ENCODE results near the gene ANXA2.
A peak's percentile ranks its signal among the peaks of the same experiment; 100 is the strongest.

Gene ANXA2

GRCh38 chr15:60351066-60351465 lies 46.7 kb downstream of the ANXA2 start:
- no peaks in the 10 kb centered on the region for H3K27me3 ChIP-seq (ENCODE audit: control insufficient read depth in 3 of 3, insufficient read depth in 3 of 3, low read depth in 1 of 3, low read length in 3 of 3)
- peaks cover 0 to 2% of the 10 kb centered on the region in 2 donors for H3K9me3 ChIP-seq (replicated peaks in 1 of 2; ENCODE audit: control insufficient read depth in 2 of 2, insufficient read depth in 1 of 2, low read depth in 1 of 2, low read length in 2 of 2)
- H4K91ac ChIP-seq (ENCODE audit: low read depth, low read length, poor library complexity) = no peak overlapping the region
- H3K4me1 ChIP-seq (ENCODE audit: control insufficient read depth in 2 of 2, insufficient read depth in 1 of 2, low read depth in 1 of 2, low read length in 2 of 2) = peaks cover 0 to 2% of the 10 kb centered on the region in 2 donors
- H3K9ac ChIP-seq (ENCODE audit: low read depth, low read length, poor library complexity) = no peak overlapping the region
- no peak overlapping the region for H2BK5ac ChIP-seq (ENCODE audit: low read length)
- peaks cover 0 to 3% of the 10 kb centered on the region in 2 donors for H3K36me3 ChIP-seq (replicated peaks in 1 of 2; ENCODE audit: control insufficient read depth in 2 of 2, insufficient read depth in 2 of 2, low read length in 2 of 2)
- no peak overlapping the region for H3K18ac ChIP-seq (ENCODE audit: low read length)
- H2BK120ac ChIP-seq (ENCODE audit: low read depth, low read length) = no peak overlapping the region
- H3K4me3 ChIP-seq (ENCODE audit: low read length in 2 of 2) = no peak overlapping the region
- H3K27ac ChIP-seq (replicated peaks; ENCODE audit: low read length) = no peak overlapping the region
- no peak overlapping the region for H2BK12ac ChIP-seq (ENCODE audit: low read length)
- H3K4ac ChIP-seq (ENCODE audit: low read length) = no peak overlapping the region
- no peak overlapping the region for H3K14ac ChIP-seq (ENCODE audit: low read length)
- H3K79me1 ChIP-seq (ENCODE audit: low read depth, low read length) = no peaks in the 10 kb centered on the region
- no CpG with 5 or more reads among the region's 3 CpGs for WGBS, 2 donors (ENCODE audit: extremely low coverage in 2 of 2, insufficient read length in 2 of 2, insufficient replicate concordance in 1 of 2)
- H2BK15ac ChIP-seq (ENCODE audit: low read length) = no peak overlapping the region
- no peak overlapping the region for H2AK5ac ChIP-seq (ENCODE audit: low read depth, low read length)
- H3K4me2 ChIP-seq (ENCODE audit: insufficient read depth, low read length, poor library complexity, severe bottlenecking) = no peak overlapping the region
- peak overlapping the region; percentile 33 for H2AFZ ChIP-seq (ENCODE audit: low read length)
- H4K8ac ChIP-seq (ENCODE audit: low read depth, low read length) = no peak overlapping the region
- H3K23ac ChIP-seq (ENCODE audit: low read depth, low read length, poor library complexity) = no peak overlapping the region
- no peak for DNase-seq (ENCODE audit: low spot score)

- Histone ChIP-seq H2AFZ (ENCODE audit: low read length) (no peak overlapping the region), H2BK120ac (ENCODE audit: low read depth, low read length) (no peak overlapping the region), H3K9me3 (replicated peaks in 1 of 2; ENCODE audit: control insufficient read depth in 2 of 2, insufficient read depth in 1 of 2, low read depth in 1 of 2, low read length in 2 of 2) (peaks cover 0 to 2% of the 10 kb centered on the region in 2 donors), H2AK5ac (ENCODE audit: low read depth, low read length) (no peak overlapping the region), H3K23ac (ENCODE audit: low read depth, low read length, poor library complexity) (no peak overlapping the region), H3K79me1 (ENCODE audit: low read depth, low read length) (no peaks in the 10 kb centered on the region), H3K4me2 (ENCODE audit: insufficient read depth, low read length, poor library complexity, severe bottlenecking) (no peak overlapping the region), H3K4me3 (ENCODE audit: low read length in 2 of 2) (no peak overlapping the region), H4K8ac (ENCODE audit: low read depth, low read length) (no peak overlapping the region), H3K27ac (replicated peaks; ENCODE audit: low read length) (no peak overlapping the region), H3K14ac (ENCODE audit: low read length) (no peak overlapping the region), H3K9ac (ENCODE audit: low read depth, low read length, poor library complexity) (no peak overlapping the region), H2BK15ac (ENCODE audit: low read length) (no peak overlapping the region), H3K4me1 (ENCODE audit: control insufficient read depth in 2 of 2, insufficient read depth in 1 of 2, low read depth in 1 of 2, low read length in 2 of 2) (peaks cover 0 to 2% of the 10 kb centered on the region in 2 donors), H2BK12ac (ENCODE audit: low read length) (no peak overlapping the region), H3K18ac (ENCODE audit: low read length) (no peak overlapping the region), H4K91ac (ENCODE audit: low read depth, low read length, poor library complexity) (no peak overlapping the region), H3K4ac (ENCODE audit: low read length) (no peak overlapping the region), H3K36me3 (replicated peaks in 1 of 2; ENCODE audit: control insufficient read depth in 2 of 2, insufficient read depth in 2 of 2, low read length in 2 of 2) (peaks cover 0 to 6% of the 10 kb centered on the region in 2 donors), H2BK5ac (ENCODE audit: low read length) (no peak overlapping the region), H3K27me3 (ENCODE audit: control insufficient read depth in 3 of 3, insufficient read depth in 3 of 3, low read depth in 1 of 3, low read length in 3 of 3) (no peaks in the 10 kb centered on the region)
- WGBS, 2 donors (ENCODE audit: extremely low coverage in 2 of 2, insufficient read length in 2 of 2, insufficient replicate concordance in 1 of 2) = no CpG with 5 or more reads among the region's 2 CpGs
- no peak for DNase-seq (ENCODE audit: low spot score)
Measured at GRCh38 chr15:60350108-60350507, 47.7 kb downstream of the ANXA2 start.

GRCh38 chr15:60349589-60349988 lies 48.2 kb downstream of the ANXA2 start:
- Histone ChIP-seq H3K23ac (ENCODE audit: low read depth, low read length, poor library complexity) (no peak overlapping the region), H2AK5ac (ENCODE audit: low read depth, low read length) (no peak overlapping the region), H3K18ac (ENCODE audit: low read length) (no peak overlapping the region), H3K4me1 (ENCODE audit: control insufficient read depth in 2 of 2, insufficient read depth in 1 of 2, low read depth in 1 of 2, low read length in 2 of 2) (peaks cover 0 to 2% of the 10 kb centered on the region in 2 donors), H3K79me1 (ENCODE audit: low read depth, low read length) (no peaks in the 10 kb centered on the region), H2BK15ac (ENCODE audit: low read length) (no peak overlapping the region), H3K36me3 (replicated peaks in 1 of 2; ENCODE audit: control insufficient read depth in 2 of 2, insufficient read depth in 2 of 2, low read length in 2 of 2) (peaks cover 0 to 6% of the 10 kb centered on the region in 2 donors), H2BK5ac (ENCODE audit: low read length) (no peak overlapping the region), H2BK12ac (ENCODE audit: low read length) (no peak overlapping the region), H3K27ac (replicated peaks; ENCODE audit: low read length) (no peak overlapping the region), H4K91ac (ENCODE audit: low read depth, low read length, poor library complexity) (no peak overlapping the region), H3K4ac (ENCODE audit: low read length) (no peak overlapping the region), H3K14ac (ENCODE audit: low read length) (no peak overlapping the region), H3K27me3 (ENCODE audit: control insufficient read depth in 3 of 3, insufficient read depth in 3 of 3, low read depth in 1 of 3, low read length in 3 of 3) (no peaks in the 10 kb centered on the region), H3K4me2 (ENCODE audit: insufficient read depth, low read length, poor library complexity, severe bottlenecking) (no peak overlapping the region), H3K4me3 (ENCODE audit: low read length in 2 of 2) (no peak overlapping the region), H2AFZ (ENCODE audit: low read length) (no peak overlapping the region), H4K8ac (ENCODE audit: low read depth, low read length) (no peak overlapping the region), H2BK120ac (ENCODE audit: low read depth, low read length) (no peak overlapping the region), H3K9ac (ENCODE audit: low read depth, low read length, poor library complexity) (no peak overlapping the region), H3K9me3 (replicated peaks in 1 of 2; ENCODE audit: control insufficient read depth in 2 of 2, insufficient read depth in 1 of 2, low read depth in 1 of 2, low read length in 2 of 2) (peaks cover 0 to 2% of the 10 kb centered on the region in 2 donors)
- DNase-seq (ENCODE audit: low spot score) = no peak
- no CpG with 5 or more reads among the region's 2 CpGs for WGBS, 2 donors (ENCODE audit: extremely low coverage in 2 of 2, insufficient read length in 2 of 2, insufficient replicate concordance in 1 of 2)

GRCh38 chr15:60347480-60348049 lies 50.2 kb downstream of the ANXA2 start:
- no peaks in the 10 kb centered on the region for H3K9me3 ChIP-seq (replicated peaks in 1 of 2; ENCODE audit: control insufficient read depth in 2 of 2, insufficient read depth in 1 of 2, low read depth in 1 of 2, low read length in 2 of 2)
- no peak for DNase-seq (ENCODE audit: low spot score)
- H3K4ac ChIP-seq (ENCODE audit: low read length) = no peak overlapping the region
- no CpG with 5 or more reads among the region's 13 CpGs for WGBS, 2 donors (ENCODE audit: extremely low coverage in 2 of 2, insufficient read length in 2 of 2, insufficient replicate concordance in 1 of 2)
- no peak overlapping the region for H2BK5ac ChIP-seq (ENCODE audit: low read length)
- no peak overlapping the region for H3K14ac ChIP-seq (ENCODE audit: low read length)
- H3K27me3 ChIP-seq (ENCODE audit: control insufficient read depth in 3 of 3, insufficient read depth in 3 of 3, low read depth in 1 of 3, low read length in 3 of 3) = peaks cover 0 to 6% (median 0%) of the 10 kb centered on the region in 3 experiments
- no peaks in the 10 kb centered on the region for H3K79me1 ChIP-seq (ENCODE audit: low read depth, low read length)
- H4K8ac ChIP-seq (ENCODE audit: low read depth, low read length) = no peak overlapping the region
- no peak overlapping the region for H2AK5ac ChIP-seq (ENCODE audit: low read depth, low read length)
- no peak overlapping the region for H3K9ac ChIP-seq (ENCODE audit: low read depth, low read length, poor library complexity)
- H3K4me2 ChIP-seq (ENCODE audit: insufficient read depth, low read length, poor library complexity, severe bottlenecking) = no peak overlapping the region
- no peak overlapping the region for H3K4me3 ChIP-seq (ENCODE audit: low read length in 2 of 2)
- H2AFZ ChIP-seq (ENCODE audit: low read length) = no peak overlapping the region
- no peak overlapping the region for H3K18ac ChIP-seq (ENCODE audit: low read length)
- peaks cover 0 to 3% of the 10 kb centered on the region in 2 donors for H3K36me3 ChIP-seq (replicated peaks in 1 of 2; ENCODE audit: control insufficient read depth in 2 of 2, insufficient read depth in 2 of 2, low read length in 2 of 2)
- H3K4me1 ChIP-seq (ENCODE audit: control insufficient read depth in 2 of 2, insufficient read depth in 1 of 2, low read depth in 1 of 2, low read length in 2 of 2) = peaks cover 0 to 6% of the 10 kb centered on the region in 2 donors
- H2BK12ac ChIP-seq (ENCODE audit: low read length) = no peak overlapping the region
- no peak overlapping the region for H3K27ac ChIP-seq (replicated peaks; ENCODE audit: low read length)
- H3K23ac ChIP-seq (ENCODE audit: low read depth, low read length, poor library complexity) = no peak overlapping the region
- H4K91ac ChIP-seq (ENCODE audit: low read depth, low read length, poor library complexity) = no peak overlapping the region
- H2BK15ac ChIP-seq (ENCODE audit: low read length) = no peak overlapping the region
- no peak overlapping the region for H2BK120ac ChIP-seq (ENCODE audit: low read depth, low read length)

Measured in neuronal stem cell (in vitro differentiated cells).